IMR-90 (cell line): ENCODE data around the gene MAGED2. TPM values are rescaled to one million over a fixed set of nuclear protein-coding genes. Genes with fewer than 3 reads are reported as not detected.

ENCODE experiments used
- ATAC-seq: fragments of 200-7000 bp; cut with Tn5 transposase; 2 replicates; pipeline ENCODE4 v1.9.1; 2020; ENCODE audit warnings: low read depth, mild to moderate bottlenecking, moderate library complexity
- BruUV-seq: library from RNA; stranded (reverse); fragments of 400-500 nt; replicated peaks from 2 replicates; lab custom pipeline; 2021; lab: Mats Ljungman, UMichigan
- CTCF ChIA-PET: fragments of 300-600 bp; formaldehyde crosslinking; extraction: SDS; loops from one replicate; lab custom pipeline; 2021; ENCODE audit warnings: antibody characterized with exemption; lab: Yijun Ruan, JAX
- POLR2A ChIA-PET: fragments of 300-600 bp; sonication (Branson Sonifier 250); formaldehyde crosslinking; loops from one replicate; lab custom pipeline; 2022; ENCODE audit warnings: antibody characterized with exemption; ENCODE audit not compliant: unreplicated experiment; lab: Charles Lee
- DNase-seq: peaks from one replicate; pipeline ENCODE4 v3.0.0; 2013
- H2AFZ ChIP-seq: replicated peaks from 2 replicates; pipeline ENCODE3; 2013; ENCODE audit warnings: low read length, mild to moderate bottlenecking; ENCODE audit not compliant: poor library complexity
- H2AK5ac ChIP-seq: 2 replicates; pipeline ENCODE4 v1.6.1; 2013; ENCODE audit warnings: low read depth, low read length, inconsistent platforms
- H2AK9ac ChIP-seq: replicated peaks from 2 replicates; pipeline ENCODE3; 2013; ENCODE audit warnings: mild to moderate bottlenecking, low read depth, low read length, moderate library complexity; ENCODE audit not compliant: poor library complexity
- H2BK120ac ChIP-seq: 2 replicates; pipeline ENCODE4 v1.6.1; 2013; ENCODE audit warnings: low read depth, low read length, inconsistent platforms
- H2BK15ac ChIP-seq: 3 replicates; pipeline ENCODE4 v1.6.1; 2013; ENCODE audit warnings: low read depth, low read length, inconsistent platforms
- H2BK20ac ChIP-seq: 2 replicates; pipeline ENCODE4 v1.6.1; 2013; ENCODE audit warnings: low read depth, mild to moderate bottlenecking, inconsistent platforms, low read length, moderate library complexity
- H2BK5ac ChIP-seq: 2 replicates; pipeline ENCODE4 v1.6.1; 2013; ENCODE audit warnings: mild to moderate bottlenecking, low read depth, low read length, inconsistent platforms; ENCODE audit not compliant: poor library complexity, severe bottlenecking
- H3K14ac ChIP-seq: replicated peaks from 2 replicates; pipeline ENCODE4 v1.6.1; 2013; ENCODE audit warnings: low read depth, low read length, inconsistent platforms
- H3K18ac ChIP-seq: 2 replicates; pipeline ENCODE4 v1.6.1; 2013; ENCODE audit warnings: low read depth, low read length, control low read depth
- H3K23ac ChIP-seq: 2 replicates; pipeline ENCODE4 v1.6.1; 2013; ENCODE audit warnings: low read depth, low read length, inconsistent platforms
- H3K27ac ChIP-seq: 2 replicates; pipeline ENCODE4 v1.5.1; 2013; ENCODE audit warnings: mild to moderate bottlenecking, control low read depth, low read length; ENCODE audit not compliant: insufficient read depth
- H3K27me3 ChIP-seq: 2 replicates; pipeline ENCODE4 v1.6.1; 2013; ENCODE audit warnings: low read length; ENCODE audit not compliant: control insufficient read depth, insufficient read depth
- H3K36me3 ChIP-seq: 2 replicates; pipeline ENCODE4 v1.6.1; 2013; ENCODE audit warnings: low read length, mixed read lengths; ENCODE audit not compliant: control insufficient read depth, insufficient read depth
- H3K4ac ChIP-seq: 2 replicates; pipeline ENCODE4 v1.6.1; 2013; ENCODE audit warnings: low read depth, low read length, inconsistent platforms
- H3K4me1 ChIP-seq: 2 replicates; pipeline ENCODE4 v1.6.1; 2013; ENCODE audit warnings: low read length, mixed read lengths; ENCODE audit not compliant: control insufficient read depth, insufficient read depth
- H3K4me2 ChIP-seq: 2 replicates; pipeline ENCODE4 v1.6.1; 2013; ENCODE audit warnings: low read depth, mild to moderate bottlenecking, control low read depth, low read length, moderate library complexity
- H3K4me3 ChIP-seq: 2 replicates; pipeline ENCODE4 v1.5.1; 2013; ENCODE audit warnings: low read depth, mild to moderate bottlenecking, control low read depth, low read length, moderate library complexity; ENCODE audit not compliant: insufficient read depth
- H3K56ac ChIP-seq: 2 replicates; pipeline ENCODE4 v1.6.1; 2013; ENCODE audit warnings: low read length, inconsistent platforms; ENCODE audit not compliant: insufficient read depth; ENCODE audit errors: extremely low read depth
- H3K79me1 ChIP-seq, 2 experiments: 2 replicates each; pipeline ENCODE4 v1.6.1; 2013; ENCODE audit warnings: low read length in 2 of 2, inconsistent platforms in 1 of 2, low read depth in 1 of 2
- H3K9ac ChIP-seq: 2 replicates; pipeline ENCODE4 v1.6.1; 2013; ENCODE audit warnings: low read depth, low read length, control low read depth
- H3K9me1 ChIP-seq: 2 replicates; pipeline ENCODE4 v1.6.1; 2013; ENCODE audit warnings: low read length, inconsistent platforms; ENCODE audit not compliant: insufficient read depth
- H3K9me3 ChIP-seq: 2 replicates; pipeline ENCODE4 v1.6.1; 2013; ENCODE audit warnings: low read length; ENCODE audit not compliant: control insufficient read depth, insufficient read depth
- H4K20me1 ChIP-seq: 2 replicates; pipeline ENCODE4 v1.6.1; 2013; ENCODE audit warnings: low read length, inconsistent platforms; ENCODE audit not compliant: insufficient read depth
- H4K5ac ChIP-seq: 2 replicates; pipeline ENCODE4 v1.6.1; 2013; ENCODE audit warnings: mild to moderate bottlenecking, low read depth, low read length, control low read depth
- H4K8ac ChIP-seq, 2 experiments: 2 replicates each; pipeline ENCODE4 v1.6.1; 2013; ENCODE audit warnings: low read depth in 2 of 2, low read length in 2 of 2, control low read depth in 1 of 2, inconsistent platforms in 1 of 2
- H4K91ac ChIP-seq: 2 replicates; pipeline ENCODE4 v1.6.1; 2013; ENCODE audit warnings: low read depth, low read length, inconsistent platforms; ENCODE audit not compliant: insufficient read depth
- BHLHE40 ChIP-seq: fragments of 150-350 bp; IDR thresholded peaks from 2 replicates; pipeline ENCODE4 v1.6.1; 2016; ENCODE audit warnings: mild to moderate bottlenecking, low read depth, low read length
- CEBPB ChIP-seq: IDR thresholded peaks from 2 replicates; pipeline ENCODE4 v1.6.1; 2012; ENCODE audit warnings: low read depth, low read length, improper control_type of control experiment
- CHD1 ChIP-seq: IDR thresholded peaks from 2 replicates; pipeline ENCODE4 v1.6.1; 2012; ENCODE audit warnings: low read depth, low read length, improper control_type of control experiment
- FOS ChIP-seq: fragments of 150-350 bp; IDR thresholded peaks from 2 replicates; pipeline ENCODE4 v1.6.1; 2016; ENCODE audit warnings: low read depth, low read length
- MAFK ChIP-seq: IDR thresholded peaks from 2 replicates; pipeline ENCODE4 v1.6.1; 2012; ENCODE audit warnings: low read depth, low read length, improper control_type of control experiment
- MAZ ChIP-seq: IDR thresholded peaks from 2 replicates; pipeline ENCODE4 v1.6.1; 2012; ENCODE audit warnings: low read depth, mild to moderate bottlenecking, low read length, improper control_type of control experiment, moderate library complexity, borderline replicate concordance
- MXI1 ChIP-seq: IDR thresholded peaks from 2 replicates; pipeline ENCODE4 v1.6.1; 2012; ENCODE audit warnings: low read depth, mild to moderate bottlenecking, low read length, moderate library complexity, borderline replicate concordance
- NFE2L2 ChIP-seq: fragments of 150-350 bp; IDR thresholded peaks from 2 replicates; pipeline ENCODE4 v1.6.1; 2016; ENCODE audit warnings: low read depth, mild to moderate bottlenecking, low read length
- POLR2A ChIP-seq: IDR thresholded peaks from 2 replicates; pipeline ENCODE4 v1.6.1; 2012; ENCODE audit warnings: mild to moderate bottlenecking, low read depth, low read length
- RAD21 ChIP-seq: IDR thresholded peaks from 2 replicates; pipeline ENCODE4 v1.6.1; 2012; ENCODE audit warnings: low read length, improper control_type of control experiment
- RCOR1 ChIP-seq: IDR thresholded peaks from 2 replicates; pipeline ENCODE4 v1.6.1; 2012; ENCODE audit warnings: mild to moderate bottlenecking, low read length, improper control_type of control experiment; ENCODE audit not compliant: insufficient replicate concordance
- RFX5 ChIP-seq: IDR thresholded peaks from 2 replicates; pipeline ENCODE4 v1.8.0; 2012; ENCODE audit warnings: low read depth, mild to moderate bottlenecking, low read length, moderate library complexity
- SMC3 ChIP-seq: fragments of 150-350 bp; IDR thresholded peaks from 2 replicates; pipeline ENCODE4 v1.6.1; 2016; ENCODE audit warnings: low read depth, mild to moderate bottlenecking, antibody characterized with exemption, low read length, moderate library complexity
- WGBS, 2 experiments: methylation state at CpG; one replicate each; pipeline versions ENCODE4 v1.1.5 to v1.1.7; 2013; ENCODE audit warnings: missing lambda C conversion rate in 2 of 2; ENCODE audit not compliant: insufficient read length in 1 of 2; ENCODE audit errors: extremely low coverage in 2 of 2; 5-methylcytosine and 5-hydroxymethylcytosine counted together
- dilution Hi-C: fragments of 300-500 bp; cut with HindIII; formaldehyde crosslinking; loops from one replicate; pipeline ENCODE4 v1.14.3; 2018; ENCODE audit warnings: low sequenced_read_pairs; ENCODE audit not compliant: unreplicated experiment
- in situ Hi-C: fragments of 300-500 bp; cut with MboI; formaldehyde crosslinking; loops from 3 replicates; pipeline ENCODE4 v1.14.3; 2019; ENCODE audit warnings: low sequenced_read_pairs, inconsistent platforms, mixed read lengths
- intact Hi-C: fragments of 100-400 bp; cut with micrococcal nuclease; formaldehyde crosslinking; loops from 2 replicates; pipeline ENCODE4 v1.10.0; 2022
- polyA plus RNA-seq, 3 experiments: library from polyadenylated mRNA; depleted of rRNA; stranded (reverse); fragments of >200 nt; gene quantifications; 2 replicates each; pipeline ENCODE4 v1.2.3, GENCODE V29; 2012; ENCODE audit warnings: low replicate concordance in 1 of 3
- total RNA-seq: library from RNA; depleted of rRNA; stranded (reverse); fragments of >200 nt; gene quantifications from 2 replicates; pipeline ENCODE4 v1.2.3, GENCODE V29; 2012
- TF ChIP-seq, protein P1 (sequence below): fragments of 150-350 bp; IDR thresholded peaks from 2 replicates; pipeline ENCODE4 v1.6.1; 2017; ENCODE audit warnings: mild to moderate bottlenecking, antibody characterized with exemption, low read length, low read depth
- TF ChIP-seq, protein P2 (sequence below): fragments of 150-350 bp; IDR thresholded peaks from 2 replicates; pipeline ENCODE4 v1.6.1; 2016; ENCODE audit warnings: low read depth, mild to moderate bottlenecking, low read length, moderate library complexity, borderline replicate concordance
- TF ChIP-seq, protein P3 (sequence below): conservative IDR thresholded peaks from 2 replicates; pipeline ENCODE4 v1.5.1; 2012; ENCODE audit warnings: mild to moderate bottlenecking, low read depth, low read length, improper control_type of control experiment

The MAGED2 gene
- total and polyA plus RNA-seq, 2 of the 4 experiments (the other 2 are of a cell fraction), result 301 to 341 TPM

DNA sequence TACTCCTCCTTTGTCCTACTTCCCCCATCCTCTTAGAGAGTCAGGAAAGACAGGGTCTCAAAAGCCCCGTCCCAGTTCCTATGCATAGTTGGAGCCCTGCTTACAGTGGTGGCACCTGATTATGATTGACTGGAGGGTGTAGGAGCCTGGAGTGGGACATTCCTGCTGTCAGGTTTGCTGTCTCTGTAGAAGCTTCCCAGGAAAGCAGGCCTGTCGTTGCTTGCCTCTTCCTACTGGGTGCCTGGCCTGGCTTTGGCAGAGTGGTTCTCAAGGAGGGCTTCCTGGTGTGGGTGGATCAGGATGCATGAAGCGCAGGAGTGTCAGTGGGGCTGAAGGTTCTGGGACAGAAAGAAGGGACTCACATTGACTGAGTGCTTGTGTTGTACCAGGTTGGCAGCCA, 4.8 kb downstream of the MAGED2 start:
- Histone ChIP-seq H4K5ac (no peak overlapping the region), H3K36me3 (peaks cover 56% of the 10 kb centered on the region), H2AK9ac (no peak overlapping the region), H3K18ac (no peak overlapping the region), H2BK5ac (no peak overlapping the region), H3K4me1 (peaks cover 7% of the 10 kb centered on the region; the same call in 1 of the 2 replicates), H3K23ac (no peak overlapping the region), H3K4ac (no peak overlapping the region), H3K4me2 (no peak overlapping the region), H3K9me1 (peaks cover 6% of the 10 kb centered on the region; the same call in 1 of the 2 replicates), H3K56ac (no peak overlapping the region), H2BK15ac (no peak overlapping the region), H4K91ac (no peak overlapping the region), H3K79me1 (peaks cover 14 to 30% of the 10 kb centered on the region in 2 experiments; a peak in 3 of 4 replicates), H3K4me3 (no peak overlapping the region), H2AK5ac (no peak overlapping the region), H4K20me1 (peaks cover 24% of the 10 kb centered on the region; the same call in 1 of the 2 replicates), H2AFZ (no peak overlapping the region), H3K27ac (no peak overlapping the region), H2BK20ac (no peak overlapping the region), H3K9me3 (no peaks in the 10 kb centered on the region), H4K8ac (no peak overlapping the region), H2BK120ac (no peak overlapping the region), H3K9ac (no peak overlapping the region), H3K27me3 (no peaks in the 10 kb centered on the region), H3K14ac (no peak overlapping the region)
- POLR2A ChIA-PET, result no interaction called here
- DNase-seq (no peak), ATAC-seq (no peak)
- in situ Hi-C loops, result no loop called here
- no peak for TF ChIP-seq RCOR1
- no peak for TF ChIP-seq FOS
- TF ChIP-seq MXI1, result no peak
- no peak for TF ChIP-seq CHD1
- no peak for TF ChIP-seq NFE2L2
- TF ChIP-seq, protein P1, sequence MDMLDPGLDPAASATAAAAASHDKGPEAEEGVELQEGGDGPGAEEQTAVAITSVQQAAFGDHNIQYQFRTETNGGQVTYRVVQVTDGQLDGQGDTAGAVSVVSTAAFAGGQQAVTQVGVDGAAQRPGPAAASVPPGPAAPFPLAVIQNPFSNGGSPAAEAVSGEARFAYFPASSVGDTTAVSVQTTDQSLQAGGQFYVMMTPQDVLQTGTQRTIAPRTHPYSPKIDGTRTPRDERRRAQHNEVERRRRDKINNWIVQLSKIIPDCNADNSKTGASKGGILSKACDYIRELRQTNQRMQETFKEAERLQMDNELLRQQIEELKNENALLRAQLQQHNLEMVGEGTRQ, result no peak
- no peak for TF ChIP-seq BHLHE40
- TF ChIP-seq RFX5, result no peak
- TF ChIP-seq, protein P2, sequence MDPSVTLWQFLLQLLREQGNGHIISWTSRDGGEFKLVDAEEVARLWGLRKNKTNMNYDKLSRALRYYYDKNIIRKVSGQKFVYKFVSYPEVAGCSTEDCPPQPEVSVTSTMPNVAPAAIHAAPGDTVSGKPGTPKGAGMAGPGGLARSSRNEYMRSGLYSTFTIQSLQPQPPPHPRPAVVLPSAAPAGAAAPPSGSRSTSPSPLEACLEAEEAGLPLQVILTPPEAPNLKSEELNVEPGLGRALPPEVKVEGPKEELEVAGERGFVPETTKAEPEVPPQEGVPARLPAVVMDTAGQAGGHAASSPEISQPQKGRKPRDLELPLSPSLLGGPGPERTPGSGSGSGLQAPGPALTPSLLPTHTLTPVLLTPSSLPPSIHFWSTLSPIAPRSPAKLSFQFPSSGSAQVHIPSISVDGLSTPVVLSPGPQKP, result no peak
- no peak for TF ChIP-seq POLR2A
- TF ChIP-seq RAD21, result no peak
- TF ChIP-seq CEBPB, result no peak
- TF ChIP-seq SMC3, result no peak
- TF ChIP-seq MAFK, result no peak
- TF ChIP-seq, protein P3, sequence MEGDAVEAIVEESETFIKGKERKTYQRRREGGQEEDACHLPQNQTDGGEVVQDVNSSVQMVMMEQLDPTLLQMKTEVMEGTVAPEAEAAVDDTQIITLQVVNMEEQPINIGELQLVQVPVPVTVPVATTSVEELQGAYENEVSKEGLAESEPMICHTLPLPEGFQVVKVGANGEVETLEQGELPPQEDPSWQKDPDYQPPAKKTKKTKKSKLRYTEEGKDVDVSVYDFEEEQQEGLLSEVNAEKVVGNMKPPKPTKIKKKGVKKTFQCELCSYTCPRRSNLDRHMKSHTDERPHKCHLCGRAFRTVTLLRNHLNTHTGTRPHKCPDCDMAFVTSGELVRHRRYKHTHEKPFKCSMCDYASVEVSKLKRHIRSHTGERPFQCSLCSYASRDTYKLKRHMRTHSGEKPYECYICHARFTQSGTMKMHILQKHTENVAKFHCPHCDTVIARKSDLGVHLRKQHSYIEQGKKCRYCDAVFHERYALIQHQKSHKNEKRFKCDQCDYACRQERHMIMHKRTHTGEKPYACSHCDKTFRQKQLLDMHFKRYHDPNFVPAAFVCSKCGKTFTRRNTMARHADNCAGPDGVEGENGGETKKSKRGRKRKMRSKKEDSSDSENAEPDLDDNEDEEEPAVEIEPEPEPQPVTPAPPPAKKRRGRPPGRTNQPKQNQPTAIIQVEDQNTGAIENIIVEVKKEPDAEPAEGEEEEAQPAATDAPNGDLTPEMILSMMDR, result no peak
- no peak for TF ChIP-seq MAZ
- intact Hi-C loops, result no loop called here
- CTCF ChIA-PET, result no interaction called here
- dilution Hi-C loops, result no loop called here
- WGBS, 2 experiments, result no CpG with 5 or more reads among the region's 3 CpGs
- no TSS peak for BruUV-seq
